IPS-11a (cell line): Measurements from ENCODE around the gene UBE2G2.

Experiments
- H3K4me3 ChIP-seq: one replicate; pipeline ENCODE4 v1.5.1; 2013; ENCODE audit warnings: low read depth, low read length, control low read depth

The UBE2G2 gene

DNA sequence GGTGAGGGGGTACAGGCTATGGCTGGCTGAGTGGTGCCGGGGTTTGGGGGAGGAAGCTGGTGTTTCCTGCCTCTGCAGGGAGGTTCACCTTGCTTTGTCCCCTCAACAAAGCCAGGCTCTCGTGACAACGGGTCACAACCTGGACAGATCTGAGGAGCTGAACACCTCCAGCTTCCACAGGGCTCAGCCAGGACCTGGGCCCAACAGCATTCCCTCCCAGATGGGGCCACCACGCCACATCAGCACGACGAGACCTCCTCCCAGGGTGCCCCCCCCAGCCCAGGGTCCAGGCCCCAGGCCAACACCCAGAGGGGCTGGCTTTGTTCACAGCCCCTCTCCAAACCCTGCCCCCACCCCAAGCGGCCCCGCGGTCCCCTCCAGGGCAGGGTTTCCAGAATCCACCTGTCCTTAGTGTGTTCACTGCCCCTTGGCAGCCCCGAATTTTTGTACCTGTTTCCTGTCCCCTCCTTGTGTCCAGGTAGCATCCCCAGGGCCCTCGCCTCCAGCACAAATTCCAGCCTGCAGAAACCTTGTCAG lies 34.7 kb downstream of the UBE2G2 start:
- H3K4me3 ChIP-seq = no peak overlapping the region

- no peak overlapping the region for H3K4me3 ChIP-seq
Observed at GRCh38 chr21:44766014-44766817, 35.4 kb downstream of the UBE2G2 start.

DNA sequence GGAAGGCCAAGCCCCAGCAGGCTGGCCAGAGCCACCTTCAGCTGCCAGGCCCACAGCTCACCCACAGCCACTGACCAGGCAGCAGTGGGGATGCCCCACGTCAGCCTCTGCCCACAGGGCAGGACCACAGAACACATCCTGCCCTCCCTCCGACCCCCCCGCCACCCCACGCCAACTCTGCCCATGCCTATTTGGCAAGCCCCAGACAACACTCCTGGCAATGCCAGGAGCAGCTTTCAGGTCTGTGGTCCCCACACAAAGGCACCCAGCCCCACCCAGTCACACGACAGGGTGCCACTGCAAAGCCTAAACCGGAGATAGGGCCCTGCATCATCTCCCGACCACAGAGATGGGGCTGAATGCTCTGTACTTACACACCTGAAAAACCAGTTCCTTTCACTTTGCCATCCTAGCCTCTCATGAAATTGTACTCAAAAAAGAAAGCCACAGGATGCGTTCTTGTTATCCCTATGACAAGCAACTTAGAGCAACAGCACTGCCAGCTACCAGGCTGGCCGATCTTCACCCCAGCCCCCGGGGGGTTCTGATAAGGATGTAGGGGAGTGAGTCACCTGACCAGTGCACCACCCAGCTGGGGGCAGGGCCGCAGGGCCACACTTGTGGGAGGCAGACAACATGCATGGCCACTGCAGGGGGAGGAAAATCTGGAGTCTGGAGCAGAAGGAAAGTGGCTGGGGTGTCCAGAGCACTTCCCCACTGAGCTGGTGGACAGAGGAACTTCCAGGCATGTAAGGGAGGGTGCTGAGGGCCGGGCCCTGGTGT lies 36.2 kb downstream of the UBE2G2 start:
- no peak overlapping the region for H3K4me3 ChIP-seq

DNA sequence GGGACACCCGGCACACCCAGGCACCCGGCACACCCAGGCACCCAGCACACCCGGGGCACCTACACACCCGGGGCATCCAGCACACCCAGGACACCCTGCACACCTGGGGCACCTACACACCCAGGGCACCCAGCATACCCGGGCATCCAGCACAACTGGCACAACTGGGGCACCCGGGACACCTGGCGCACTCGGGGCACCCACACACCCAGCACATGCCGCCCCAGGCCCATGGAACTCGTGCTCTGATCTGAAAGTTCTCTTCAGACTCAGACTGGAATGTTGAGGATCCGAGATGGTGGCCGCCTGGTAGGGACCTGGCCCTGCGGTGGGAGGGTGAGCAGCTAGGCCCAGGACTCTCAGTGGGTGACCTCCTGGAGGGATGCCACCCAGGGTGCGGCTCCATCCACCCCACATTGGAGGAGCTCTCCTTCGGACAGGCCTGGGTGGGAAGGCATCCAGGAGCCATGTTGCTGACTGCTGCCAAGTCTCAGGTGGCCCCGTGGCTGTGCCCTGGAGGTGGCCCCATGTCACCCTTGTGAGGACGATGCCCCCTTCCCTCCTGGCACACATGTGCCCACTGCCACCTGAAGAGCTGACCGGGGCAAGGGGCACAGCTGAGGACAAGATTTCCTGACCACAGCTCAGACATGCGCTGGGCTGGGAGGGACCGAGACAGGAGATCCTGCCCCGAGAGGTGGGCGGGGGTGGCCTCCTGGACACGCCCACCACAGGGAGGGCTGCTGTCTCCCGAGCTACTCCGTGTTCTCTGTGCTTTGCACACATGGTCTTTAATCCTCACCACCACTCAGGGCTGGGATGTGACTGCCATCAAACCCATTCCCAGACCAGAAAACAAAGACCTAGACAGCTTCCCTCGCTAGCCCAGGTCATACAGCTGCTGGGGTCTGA lies 37.0 kb downstream of the UBE2G2 start:
- H3K4me3 ChIP-seq = no peak overlapping the region

GRCh38 chr21:44763451-44764318 lies 37.9 kb downstream of the UBE2G2 start:
- no peak overlapping the region for H3K4me3 ChIP-seq

DNA sequence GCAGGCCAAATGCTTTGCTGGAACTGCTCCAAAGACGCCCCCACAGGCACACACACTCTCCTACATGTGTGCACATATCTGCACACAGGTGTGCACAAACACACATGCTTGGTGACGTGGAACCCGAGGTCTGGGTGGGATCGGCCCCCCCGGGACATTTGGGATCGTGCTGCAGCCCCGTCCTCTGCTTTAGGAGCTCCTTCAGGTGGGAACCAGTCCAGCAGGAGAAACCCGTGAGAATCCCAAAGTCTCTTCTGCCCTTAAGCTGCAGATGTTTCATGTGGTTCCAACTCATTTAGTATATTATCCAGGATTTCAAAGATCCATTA lies 38.6 kb downstream of the UBE2G2 start:
- H3K4me3 ChIP-seq = no peak overlapping the region

DNA sequence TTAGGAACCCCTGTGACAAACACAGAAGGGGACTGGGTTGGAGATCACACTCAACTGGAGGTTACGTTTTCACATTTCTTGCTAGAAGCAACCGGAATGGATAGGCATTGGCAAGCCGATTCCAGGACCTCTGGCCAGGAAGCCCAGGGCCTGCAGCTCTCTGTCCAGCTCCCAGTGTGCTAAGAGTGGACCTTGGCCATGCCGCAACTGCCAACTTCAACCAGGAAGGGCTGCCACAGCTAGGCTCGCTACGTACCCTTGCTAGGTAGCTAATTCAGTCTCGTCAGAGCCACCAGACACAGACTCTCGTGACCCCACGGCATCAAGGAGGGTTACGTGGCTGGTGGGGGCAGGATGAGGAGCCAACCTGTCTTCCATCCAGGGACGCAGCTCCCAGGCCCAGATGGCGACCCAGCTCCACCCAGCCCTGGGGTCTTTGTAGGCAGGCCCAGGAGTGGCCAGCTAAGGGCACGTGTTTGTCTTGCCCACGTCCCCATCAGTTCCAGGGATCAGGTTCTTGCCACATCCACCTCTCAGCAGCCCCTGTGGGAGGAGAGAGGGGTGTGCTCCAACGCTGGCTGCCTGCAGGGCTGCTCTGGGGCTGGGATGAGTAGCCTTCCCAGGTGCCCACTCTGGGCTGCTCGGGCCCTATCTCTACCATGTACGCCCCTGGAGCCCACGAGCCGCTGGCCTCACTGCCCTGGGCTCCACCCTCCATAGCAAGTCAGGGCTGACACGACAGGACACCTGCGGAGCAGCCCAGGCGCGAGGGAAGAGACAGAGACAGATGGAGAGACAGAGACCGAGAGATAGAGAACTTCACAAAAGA lies 39.2 kb downstream of the UBE2G2 start:
- H3K4me3 ChIP-seq = no peak overlapping the region

GRCh38 chr21:44761747-44762208 lies 39.8 kb downstream of the UBE2G2 start:
- H3K4me3 ChIP-seq = no peak overlapping the region

DNA sequence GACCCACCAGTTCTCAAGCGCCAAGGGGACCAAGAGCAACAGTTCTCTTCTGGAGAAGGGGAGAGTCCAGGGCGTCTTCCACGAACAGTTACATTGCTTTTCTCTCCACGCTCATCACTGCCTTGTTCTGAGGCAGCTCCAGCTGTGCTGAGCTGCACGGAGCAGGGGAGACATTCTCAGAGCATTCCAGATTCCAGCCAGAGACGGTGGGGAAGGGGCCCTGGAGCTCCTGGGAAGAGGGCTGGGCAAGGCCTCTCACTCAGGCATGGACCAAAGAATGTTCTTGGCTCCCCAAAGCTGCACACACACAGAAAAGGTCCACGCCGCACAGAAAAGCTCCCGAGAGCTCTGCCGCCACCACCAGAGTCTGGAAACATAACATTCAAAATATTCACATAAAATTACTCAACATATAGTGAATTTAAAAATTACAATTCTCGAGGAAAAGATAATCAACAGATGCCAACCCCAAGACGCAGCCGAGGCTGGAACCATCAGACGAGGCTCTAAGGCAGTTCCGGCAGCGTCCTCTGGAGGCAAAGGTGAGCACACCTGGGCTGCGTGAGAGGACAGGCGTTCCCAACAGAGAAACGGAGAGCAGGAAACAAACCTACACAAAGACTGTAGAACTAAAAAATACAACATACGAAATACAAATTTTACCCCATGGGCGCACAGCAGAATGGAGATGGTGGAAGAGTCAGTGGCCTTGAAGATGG lies 40.5 kb downstream of the UBE2G2 start:
- H3K4me3 ChIP-seq = no peak overlapping the region

DNA sequence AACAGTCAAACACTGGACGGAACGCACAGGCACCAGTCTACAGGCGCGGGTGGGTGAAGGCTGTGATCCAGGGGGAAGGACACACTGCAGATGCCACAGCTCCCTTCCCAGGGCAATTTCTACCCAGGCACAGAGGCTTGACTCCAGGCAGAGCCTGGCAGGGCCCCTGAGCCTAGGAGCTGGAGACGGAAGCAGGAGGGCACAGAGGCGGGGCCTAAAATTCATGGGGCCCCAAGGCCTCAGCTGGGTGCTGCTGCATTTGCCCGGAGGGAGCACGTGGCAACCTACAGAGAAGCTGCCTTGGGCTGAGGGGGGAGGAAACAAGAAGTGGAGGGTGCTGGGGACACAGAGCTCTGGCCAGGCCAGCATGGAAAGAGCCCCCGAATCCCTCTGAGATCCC lies 41.2 kb downstream of the UBE2G2 start:
- no peak overlapping the region for H3K4me3 ChIP-seq

- H3K4me3 ChIP-seq = no peak overlapping the region
Observed at GRCh38 chr21:44759628-44760285, 41.9 kb downstream of the UBE2G2 start.

DNA sequence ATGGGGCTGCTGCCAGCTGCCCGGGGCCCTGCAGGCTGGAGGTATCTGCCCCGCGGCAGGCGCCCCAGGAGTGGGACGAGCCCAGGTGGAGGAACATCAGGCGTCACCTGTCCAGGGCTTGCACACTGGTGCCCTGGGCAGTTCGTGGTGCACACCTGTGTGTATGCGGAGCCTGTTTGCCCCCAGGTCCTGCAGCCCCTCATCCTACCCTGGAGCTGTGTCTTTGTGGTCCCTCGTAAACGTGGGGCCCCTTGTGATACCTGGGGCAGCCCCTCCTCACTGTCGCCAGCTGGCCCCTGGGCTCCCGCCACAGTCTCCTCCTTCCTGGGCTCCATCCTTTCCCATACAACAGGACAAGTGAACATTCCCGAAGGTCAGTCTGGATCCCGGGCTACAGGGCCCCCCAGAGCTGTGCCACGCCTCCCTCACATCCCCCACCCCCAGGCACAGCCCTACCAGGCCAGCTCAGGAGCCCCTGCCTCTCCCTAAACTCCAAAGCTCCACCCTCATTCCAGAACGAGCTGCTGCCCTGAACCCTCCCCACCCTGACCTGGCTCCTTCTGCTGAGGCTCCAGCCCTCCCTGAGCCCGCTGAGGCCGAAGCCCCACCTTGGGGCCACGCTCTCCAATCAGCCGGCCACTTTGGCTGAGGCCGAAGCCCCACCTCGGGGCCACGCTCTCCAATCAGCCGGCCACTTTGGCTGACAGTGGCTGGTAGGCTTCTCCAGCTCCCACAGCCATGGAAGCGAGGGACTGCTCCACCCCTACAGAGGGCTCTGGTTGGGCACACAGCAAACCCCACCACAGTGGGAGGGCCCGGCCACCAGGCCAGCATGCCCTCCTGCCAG lies 42.6 kb downstream of the UBE2G2 start:
- no peak overlapping the region for H3K4me3 ChIP-seq

DNA sequence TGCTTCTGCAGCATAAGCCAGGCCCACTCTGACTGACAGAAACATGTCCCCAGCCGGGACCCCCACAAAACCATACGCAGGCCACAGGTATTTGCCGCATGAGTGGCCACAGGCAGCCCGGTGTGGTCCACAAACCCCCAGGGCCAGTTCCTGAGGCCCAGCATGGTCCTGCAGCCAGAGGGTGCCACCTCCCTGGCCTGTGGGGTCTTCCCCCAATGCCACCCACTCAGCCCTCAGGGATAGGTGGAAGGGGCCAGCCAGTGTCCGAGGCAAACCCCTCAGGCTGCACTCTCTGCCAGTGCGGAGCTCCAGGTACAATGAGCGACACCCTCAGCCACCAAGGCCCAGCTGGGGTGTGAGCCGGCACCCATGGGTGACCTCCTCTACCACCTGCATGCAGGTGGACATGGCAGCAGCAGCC lies 43.5 kb downstream of the UBE2G2 start:
- H3K4me3 ChIP-seq = no peak overlapping the region

DNA sequence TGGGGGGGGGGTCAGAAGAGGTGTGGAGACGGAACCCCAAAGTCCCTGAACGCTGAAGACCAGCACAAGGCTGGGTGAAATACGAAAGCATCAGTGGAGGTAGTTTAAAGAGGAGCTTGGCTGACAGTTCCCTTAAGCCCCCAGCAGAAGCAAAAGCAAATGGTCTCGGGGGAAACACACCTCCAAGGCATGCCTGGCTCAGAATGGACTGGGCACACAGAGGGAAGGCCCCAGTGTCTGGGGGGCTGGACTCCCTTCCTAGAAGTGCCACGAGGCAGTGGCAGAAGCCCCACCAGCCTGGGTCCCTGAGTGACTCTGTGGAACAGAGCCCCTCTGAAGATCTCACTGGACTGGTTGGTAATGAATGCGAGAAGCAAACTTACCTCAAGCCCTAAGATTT lies 43.9 kb downstream of the UBE2G2 start:
- H3K4me3 ChIP-seq = no peak overlapping the region

GRCh38 chr21:44756423-44757185 lies 45.0 kb downstream of the UBE2G2 start:
- no peak overlapping the region for H3K4me3 ChIP-seq

DNA sequence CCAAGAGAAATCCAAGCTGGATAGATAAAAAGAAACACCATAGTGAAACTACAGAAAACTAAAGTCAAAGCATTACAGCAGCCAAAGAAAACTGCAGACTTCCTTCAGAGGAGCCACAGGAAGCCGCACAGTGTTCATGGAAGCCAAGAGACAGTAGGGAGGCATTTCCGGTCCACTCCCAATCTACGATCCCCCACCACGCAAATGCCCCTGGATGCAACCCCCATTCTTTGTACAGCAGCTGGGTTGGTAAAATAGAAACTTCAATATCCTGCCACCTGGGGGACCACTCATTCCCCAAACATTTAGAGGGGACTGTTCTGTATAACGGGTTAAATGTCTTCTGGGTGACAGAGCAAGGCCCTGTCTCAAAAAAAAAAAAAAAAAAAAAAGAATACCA lies 46.4 kb downstream of the UBE2G2 start:
- no peak overlapping the region for H3K4me3 ChIP-seq
